ENCODE measurements around the gene TREML1. TPM values are rescaled to one million over a fixed set of nuclear protein-coding genes. Genes with fewer than 3 reads are reported as not detected.

Gene TREML1
- total and polyA plus RNA-seq, 9 of the 15 experiments (the other 6 are each of a cell fraction or from before 2014, with no cell fraction given), result not detected

DNA sequence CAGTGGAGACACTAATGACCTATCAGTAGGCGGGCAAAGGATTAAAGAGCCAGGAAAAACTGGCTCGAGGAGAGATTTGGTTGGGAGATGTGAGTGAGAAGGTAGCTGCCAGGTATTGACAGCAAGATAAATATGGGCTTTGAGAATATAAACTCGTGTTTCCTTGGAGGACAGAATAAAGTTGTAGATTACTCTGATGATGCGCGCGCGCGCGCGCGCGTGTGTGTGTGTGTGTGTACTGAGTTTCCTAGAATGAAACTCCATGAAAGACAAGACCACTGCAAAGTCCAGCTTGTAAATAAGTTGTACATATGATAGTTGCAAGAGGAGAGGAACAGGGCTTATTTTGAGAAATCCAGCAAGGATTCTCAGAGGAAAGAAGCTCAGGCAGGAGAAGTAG lies 22.0 kb upstream of the TREML1 start (continued):
- TF ChIP-seq, protein P1, sequence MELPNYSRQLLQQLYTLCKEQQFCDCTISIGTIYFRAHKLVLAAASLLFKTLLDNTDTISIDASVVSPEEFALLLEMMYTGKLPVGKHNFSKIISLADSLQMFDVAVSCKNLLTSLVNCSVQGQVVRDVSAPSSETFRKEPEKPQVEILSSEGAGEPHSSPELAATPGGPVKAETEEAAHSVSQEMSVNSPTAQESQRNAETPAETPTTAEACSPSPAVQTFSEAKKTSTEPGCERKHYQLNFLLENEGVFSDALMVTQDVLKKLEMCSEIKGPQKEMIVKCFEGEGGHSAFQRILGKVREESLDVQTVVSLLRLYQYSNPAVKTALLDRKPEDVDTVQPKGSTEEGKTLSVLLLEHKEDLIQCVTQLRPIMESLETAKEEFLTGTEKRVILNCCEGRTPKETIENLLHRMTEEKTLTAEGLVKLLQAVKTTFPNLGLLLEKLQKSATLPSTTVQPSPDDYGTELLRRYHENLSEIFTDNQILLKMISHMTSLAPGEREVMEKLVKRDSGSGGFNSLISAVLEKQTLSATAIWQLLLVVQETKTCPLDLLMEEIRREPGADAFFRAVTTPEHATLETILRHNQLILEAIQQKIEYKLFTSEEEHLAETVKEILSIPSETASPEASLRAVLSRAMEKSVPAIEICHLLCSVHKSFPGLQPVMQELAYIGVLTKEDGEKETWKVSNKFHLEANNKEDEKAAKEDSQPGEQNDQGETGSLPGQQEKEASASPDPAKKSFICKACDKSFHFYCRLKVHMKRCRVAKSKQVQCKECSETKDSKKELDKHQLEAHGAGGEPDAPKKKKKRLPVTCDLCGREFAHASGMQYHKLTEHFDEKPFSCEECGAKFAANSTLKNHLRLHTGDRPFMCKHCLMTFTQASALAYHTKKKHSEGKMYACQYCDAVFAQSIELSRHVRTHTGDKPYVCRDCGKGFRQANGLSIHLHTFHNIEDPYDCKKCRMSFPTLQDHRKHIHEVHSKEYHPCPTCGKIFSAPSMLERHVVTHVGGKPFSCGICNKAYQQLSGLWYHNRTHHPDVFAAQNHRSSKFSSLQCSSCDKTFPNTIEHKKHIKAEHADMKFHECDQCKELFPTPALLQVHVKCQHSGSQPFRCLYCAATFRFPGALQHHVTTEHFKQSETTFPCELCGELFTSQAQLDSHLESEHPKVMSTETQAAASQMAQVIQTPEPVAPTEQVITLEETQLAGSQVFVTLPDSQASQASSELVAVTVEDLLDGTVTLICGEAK (IDR thresholded peaks at IDR 0.05), result peak; percentile 71
- TF ChIP-seq, protein P1 (CRISPR knock-in tag; IDR thresholded peaks at IDR 0.05), result no peak
- no peak for TF ChIP-seq ZNF3 (CRISPR knock-in tag; IDR thresholded peaks at IDR 0.05)

All from K562 (cell line).